ACC112 (cell line): ENCODE data around the gene ETV7.

Experiments
- H2AFZ ChIP-seq: fragments of 200-600 bp; sonication (generic); one replicate; pipeline ENCODE4 v1.6.0; 2017; ENCODE audit warnings: antibody characterized with exemption, low read length; ENCODE audit not compliant: unreplicated experiment
- H3K27ac ChIP-seq: fragments of 200-600 bp; sonication (generic); 2 replicates; pipeline ENCODE4 v1.5.1; 2014; ENCODE audit warnings: low read depth, mild to moderate bottlenecking, antibody characterized with exemption, low read length, moderate library complexity
- H3K27me3 ChIP-seq: fragments of 200-600 bp; sonication (generic); 2 replicates; pipeline ENCODE4 v1.6.1; 2014; ENCODE audit warnings: mild to moderate bottlenecking, antibody characterized with exemption, low read length, moderate library complexity, mixed read lengths; ENCODE audit not compliant: insufficient read depth
- H3K36me3 ChIP-seq: fragments of 200-600 bp; sonication (generic); 2 replicates; pipeline ENCODE4 v1.6.1; 2016; ENCODE audit warnings: mild to moderate bottlenecking, antibody characterized with exemption, low read length, moderate library complexity, mixed read lengths; ENCODE audit not compliant: insufficient read depth
- H3K4me1 ChIP-seq: fragments of 200-600 bp; sonication (generic); one replicate; pipeline ENCODE4 v1.6.1; 2016; ENCODE audit warnings: low read length, mixed read lengths; ENCODE audit not compliant: insufficient read depth, unreplicated experiment, control insufficient read depth
- H3K4me3 ChIP-seq: fragments of 200-600 bp; sonication (generic); 2 replicates; pipeline ENCODE4 v1.5.1; 2014; ENCODE audit warnings: mild to moderate bottlenecking, low read depth, low read length
- H3K79me2 ChIP-seq: fragments of 200-600 bp; sonication (generic); one replicate; pipeline ENCODE4 v1.6.0; 2016; ENCODE audit warnings: low read length; ENCODE audit not compliant: control insufficient read depth, unreplicated experiment, insufficient read depth

Gene ETV7

DNA sequence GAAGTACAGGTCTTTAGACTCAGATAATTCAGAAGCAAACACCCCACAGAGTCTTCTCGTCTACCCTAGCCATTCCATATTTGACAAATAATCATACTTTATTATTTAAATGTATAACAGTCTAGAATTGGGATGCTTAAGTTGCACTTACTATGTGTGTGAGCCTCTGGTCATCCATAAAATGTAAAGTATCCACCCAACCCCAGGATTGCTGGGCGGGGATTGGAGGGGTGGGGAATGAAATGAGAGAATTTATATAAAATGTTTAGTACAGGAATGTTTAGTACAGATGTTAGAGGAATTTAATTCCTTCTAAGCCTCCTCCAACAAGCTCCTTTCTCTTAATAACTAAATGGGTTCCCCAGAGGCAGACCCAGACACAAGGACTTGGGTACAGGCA is 67.6 kb downstream of the ETV7 start:
- Histone ChIP-seq H3K27ac (no peak overlapping the region), H2AFZ (no peak overlapping the region), H3K4me3 (no peak overlapping the region), H3K4me1 (no peaks in the 10 kb centered on the region), H3K36me3 (no peaks in the 10 kb centered on the region), H3K27me3 (peaks cover 10% of the 10 kb centered on the region; the same call in 1 of the 2 replicates), H3K79me2 (no peaks in the 10 kb centered on the region)

DNA sequence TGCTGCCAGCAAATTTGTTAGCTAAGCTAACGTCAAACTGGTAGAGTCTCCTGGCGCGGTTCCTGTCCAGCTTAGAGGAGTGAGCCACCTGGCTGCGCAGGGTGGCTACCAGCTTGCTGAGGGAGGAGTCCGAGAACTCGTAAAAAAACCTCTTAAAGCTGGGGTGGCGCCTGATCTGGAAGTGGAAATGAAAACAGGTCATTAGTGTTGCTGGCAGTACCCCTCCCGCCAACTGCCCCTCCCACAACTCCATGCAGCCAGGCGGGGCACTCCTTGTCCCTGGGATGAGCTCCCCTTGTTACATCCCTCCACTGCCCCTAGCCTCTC is 68.1 kb downstream of the ETV7 start:
- H3K4me1 ChIP-seq, result no peaks in the 10 kb centered on the region
- H3K27ac ChIP-seq, result no peak overlapping the region
- H3K27me3 ChIP-seq, result peaks cover 10% of the 10 kb centered on the region; the same call in 1 of the 2 replicates
- H2AFZ ChIP-seq, result no peak overlapping the region
- no peaks in the 10 kb centered on the region for H3K36me3 ChIP-seq
- H3K79me2 ChIP-seq, result no peaks in the 10 kb centered on the region
- H3K4me3 ChIP-seq, result no peak overlapping the region

DNA sequence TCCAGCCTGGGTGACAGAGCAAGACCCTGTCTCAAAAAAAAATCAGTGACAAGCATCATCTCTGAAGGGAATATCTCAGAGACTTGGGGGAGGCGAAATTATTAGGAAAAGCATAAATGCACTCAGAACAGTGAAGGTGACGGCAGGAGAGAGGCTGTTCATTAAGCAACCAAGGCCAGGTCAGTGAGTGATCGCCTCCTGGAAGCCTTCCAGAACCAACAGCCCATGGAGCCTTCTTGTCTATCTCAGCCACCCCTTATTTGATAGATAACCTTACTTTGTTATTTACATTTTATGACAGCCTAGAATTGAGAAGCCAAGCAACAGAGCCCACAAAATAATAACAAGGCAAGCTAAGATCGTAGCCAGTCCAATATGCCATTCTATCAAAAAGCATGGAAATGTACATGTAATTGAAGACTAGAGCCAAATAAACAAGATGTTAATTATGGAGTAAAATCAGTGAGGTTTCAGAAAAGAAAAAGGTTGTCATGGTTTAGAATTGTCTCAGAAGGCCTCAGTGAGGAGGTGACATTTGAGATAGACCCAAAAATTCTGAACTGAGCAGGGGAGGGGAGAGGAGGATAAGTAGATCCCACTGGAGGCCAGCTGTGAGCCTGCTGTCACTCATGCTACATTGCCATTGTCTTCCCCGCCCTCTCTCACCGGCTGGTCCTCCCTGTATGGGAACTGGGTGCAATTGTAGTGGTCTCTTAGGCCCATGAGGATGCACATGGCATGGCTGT is 68.6 kb downstream of the ETV7 start:
- Histone ChIP-seq H3K36me3 (no peaks in the 10 kb centered on the region), H2AFZ (no peak overlapping the region), H3K27me3 (peaks cover 10% of the 10 kb centered on the region; the same call in 1 of the 2 replicates), H3K4me1 (no peaks in the 10 kb centered on the region), H3K79me2 (no peaks in the 10 kb centered on the region), H3K27ac (no peak overlapping the region), H3K4me3 (no peak overlapping the region)

DNA sequence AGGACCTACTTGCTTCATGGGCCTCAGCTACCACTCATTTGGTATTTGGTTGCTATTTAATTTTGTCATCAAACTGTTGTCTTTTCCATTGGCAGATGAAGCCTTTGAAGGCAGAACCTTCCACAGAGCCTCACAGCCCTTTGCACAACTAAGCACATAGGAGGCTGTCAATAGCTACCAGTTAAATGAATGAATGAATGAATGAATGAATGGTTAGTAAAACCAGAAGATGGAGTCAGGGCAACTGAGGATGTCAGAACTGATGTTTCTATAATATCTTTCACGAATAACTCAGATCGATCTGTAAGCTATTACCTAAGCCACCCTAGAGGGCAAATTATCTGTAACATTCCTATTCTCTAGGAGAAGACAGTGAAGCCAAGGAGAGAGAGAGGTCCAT is 69.8 kb downstream of the ETV7 start:
- Histone ChIP-seq H3K79me2 (no peaks in the 10 kb centered on the region), H3K4me1 (no peaks in the 10 kb centered on the region), H3K36me3 (no peaks in the 10 kb centered on the region), H3K27ac (no peak overlapping the region), H3K27me3 (peaks cover 10% of the 10 kb centered on the region; the same call in 1 of the 2 replicates), H2AFZ (no peak overlapping the region), H3K4me3 (no peak overlapping the region)
